ENCODE results near the gene SIX5. TPM values are rescaled to one million over a fixed set of nuclear protein-coding genes. Genes with fewer than 3 reads are reported as not detected.

Gene SIX5
- total RNA-seq, 2 donors from 2014 or later = 0.42 to 0.44 TPM

DNA sequence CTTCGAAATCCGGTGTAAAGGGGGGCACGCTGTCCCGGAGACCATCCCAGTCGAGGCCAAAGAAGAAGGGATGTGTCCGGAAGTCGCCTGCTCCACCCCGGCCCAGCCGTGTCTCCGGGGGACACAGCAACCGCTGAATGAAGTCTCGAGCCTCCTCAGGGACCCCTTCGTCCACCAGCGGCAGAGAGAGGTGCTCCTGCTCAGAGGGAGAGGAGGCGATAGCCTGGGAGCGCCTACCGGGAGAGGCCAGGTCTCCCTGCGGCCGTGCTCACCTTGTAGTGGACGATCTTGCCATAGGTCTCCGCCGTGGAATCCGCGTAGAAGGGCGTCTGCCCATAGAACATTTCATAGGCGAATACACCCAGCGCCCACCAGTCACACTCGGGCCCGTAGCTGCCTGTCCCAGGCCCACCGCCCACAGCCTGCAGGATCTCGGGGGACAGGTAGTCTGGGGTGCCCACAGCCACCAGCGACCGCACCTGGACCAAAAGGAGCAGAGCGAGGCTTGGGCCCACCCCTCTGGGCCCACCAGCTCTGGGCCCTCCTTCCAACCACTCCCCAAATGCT is 8.4 kb upstream of the SIX5 start:
- Mint-ChIP-seq H3K4me3 (no peak overlapping the region), H3K27me3 (peaks cover 23% of the 10 kb centered on the region), H3K36me3 (ENCODE audit: low read depth) (peaks cover 4% of the 10 kb centered on the region), H3K27ac (no peak overlapping the region), H3K4me1 (peaks cover 17% of the 10 kb centered on the region)
- no peak for DNase-seq
- ATAC-seq = no peak
- no peaks in the 10 kb centered on the region for H3K9me3 ChIP-seq (ENCODE audit: control insufficient read depth, low read length, poor library complexity, severe bottlenecking)

DNA sequence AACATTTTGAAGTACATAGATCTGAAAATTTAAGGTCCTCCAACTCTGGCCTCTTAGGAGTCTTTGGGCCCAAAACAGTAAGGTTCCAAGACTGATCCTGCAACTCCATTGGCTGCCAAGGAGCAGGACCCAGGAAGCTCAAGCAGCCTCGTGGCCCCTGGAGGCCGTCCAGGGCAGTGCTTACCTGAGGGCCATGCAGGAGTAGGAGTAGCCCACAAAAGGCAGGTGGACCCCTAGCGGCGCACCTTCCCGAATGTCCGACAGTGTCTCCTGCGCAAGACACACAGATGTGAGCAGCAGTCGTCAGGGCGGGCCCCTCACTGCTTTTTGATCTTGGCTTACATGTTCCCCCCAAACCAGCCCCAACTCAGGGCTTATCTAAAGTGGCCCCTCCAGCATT is 5.7 kb upstream of the SIX5 start:
- H3K9me3 ChIP-seq (ENCODE audit: control insufficient read depth, low read length, poor library complexity, severe bottlenecking) = no peaks in the 10 kb centered on the region
- ATAC-seq = no peak
- Mint-ChIP-seq H3K36me3 (ENCODE audit: low read depth) (peaks cover 2% of the 10 kb centered on the region), H3K27me3 (peaks cover 14% of the 10 kb centered on the region), H3K4me3 (no peak overlapping the region), H3K27ac (no peak overlapping the region), H3K4me1 (peaks cover 18% of the 10 kb centered on the region)
- DNase-seq = no peak

DNA sequence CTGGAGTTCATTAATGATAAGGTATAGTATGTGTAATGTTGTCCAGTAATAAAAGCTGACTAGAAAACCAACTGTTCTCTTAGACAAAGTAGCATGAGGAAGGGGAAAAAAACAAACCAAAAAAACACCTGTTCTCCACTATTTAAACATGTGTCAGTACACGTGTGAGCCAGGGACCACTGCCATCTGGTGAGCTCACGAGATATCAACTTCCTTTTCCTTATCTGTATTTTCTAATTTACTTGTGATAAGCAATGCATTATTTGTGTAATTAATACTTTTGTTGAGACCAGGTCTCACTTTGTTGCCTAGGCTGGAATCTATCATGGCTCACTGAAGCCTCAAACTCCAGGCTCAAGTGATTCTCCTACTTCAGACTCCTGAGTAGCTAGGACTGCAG is 4.3 kb upstream of the SIX5 start:
- no peaks in the 10 kb centered on the region for H3K27me3 Mint-ChIP-seq
- H3K4me1 Mint-ChIP-seq = peaks cover 17% of the 10 kb centered on the region
- H3K9me3 ChIP-seq (ENCODE audit: control insufficient read depth, low read length, poor library complexity, severe bottlenecking) = no peaks in the 10 kb centered on the region
- H3K36me3 Mint-ChIP-seq (ENCODE audit: low read depth) = no peaks in the 10 kb centered on the region
- no peak for DNase-seq
- no peak overlapping the region for H3K4me3 Mint-ChIP-seq
- no peak overlapping the region for H3K27ac Mint-ChIP-seq
- ATAC-seq = no peak

DNA sequence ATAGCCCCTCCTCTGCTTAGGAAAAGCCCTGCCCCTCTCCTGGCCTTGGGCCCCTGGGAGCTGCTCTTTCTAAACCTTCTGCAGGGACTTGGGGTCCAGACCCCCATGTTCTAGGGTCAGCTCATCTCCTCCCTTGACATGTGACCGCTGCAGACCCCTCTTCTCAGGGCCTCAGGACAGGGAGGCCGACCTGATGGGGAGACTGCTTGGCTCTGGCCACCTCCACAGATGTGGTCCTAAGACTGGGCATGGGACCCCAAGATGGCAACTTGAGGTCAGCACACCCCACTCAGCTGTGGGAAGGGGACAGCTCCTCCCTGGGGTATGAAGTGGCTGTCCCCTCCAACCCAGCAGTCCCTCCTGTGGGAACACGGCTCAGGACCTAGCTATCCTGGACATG is 3.9 kb upstream of the SIX5 start:
- DNase-seq (no peak), ATAC-seq (no peak)
- no peaks in the 10 kb centered on the region for H3K9me3 ChIP-seq (ENCODE audit: control insufficient read depth, low read length, poor library complexity, severe bottlenecking)
- Mint-ChIP-seq H3K27me3 (no peaks in the 10 kb centered on the region), H3K4me3 (no peak overlapping the region), H3K36me3 (ENCODE audit: low read depth) (no peaks in the 10 kb centered on the region), H3K4me1 (peaks cover 17% of the 10 kb centered on the region), H3K27ac (no peak overlapping the region)

DNA sequence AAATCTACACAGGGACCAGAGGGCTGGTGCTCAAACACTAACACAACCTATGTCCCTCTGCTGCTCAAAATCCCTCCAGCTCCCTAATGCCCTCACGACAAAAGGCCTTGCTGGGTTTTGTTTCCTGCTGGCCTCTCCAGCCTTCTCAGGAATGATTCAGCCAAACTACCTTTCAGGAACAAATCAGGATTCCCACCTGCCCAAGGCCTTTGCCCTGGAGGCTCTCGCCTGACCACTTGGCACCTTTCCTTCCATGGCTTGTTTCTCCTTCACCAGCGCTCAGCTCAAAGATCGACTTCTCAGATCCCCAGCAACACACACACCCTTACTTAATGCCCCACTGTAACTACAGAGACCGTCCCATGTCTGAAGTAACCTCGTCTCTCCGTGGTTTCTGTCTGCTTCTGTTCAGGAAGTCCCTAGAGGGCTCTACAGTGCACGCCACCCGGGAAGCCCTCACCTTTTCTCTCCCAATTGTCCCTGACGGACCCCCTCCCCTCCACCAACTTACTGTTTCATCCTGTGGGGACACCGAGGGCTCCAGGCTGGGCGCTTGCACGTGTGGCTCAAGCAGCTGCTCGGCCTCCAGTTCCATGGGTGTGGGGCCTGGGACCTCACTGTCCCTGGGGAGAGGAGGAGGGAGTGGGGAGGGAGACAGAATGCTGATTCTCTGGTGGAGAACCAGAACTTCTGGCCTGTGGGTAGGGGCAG is 3.2 kb upstream of the SIX5 start:
- Mint-ChIP-seq H3K27me3 (no peaks in the 10 kb centered on the region), H3K4me3 (no peak overlapping the region), H3K27ac (no peak overlapping the region), H3K4me1 (peaks cover 17% of the 10 kb centered on the region), H3K36me3 (ENCODE audit: low read depth) (no peaks in the 10 kb centered on the region)
- ATAC-seq = no peak
- H3K9me3 ChIP-seq (ENCODE audit: control insufficient read depth, low read length, poor library complexity, severe bottlenecking) = no peaks in the 10 kb centered on the region
- no peak for DNase-seq

DNA sequence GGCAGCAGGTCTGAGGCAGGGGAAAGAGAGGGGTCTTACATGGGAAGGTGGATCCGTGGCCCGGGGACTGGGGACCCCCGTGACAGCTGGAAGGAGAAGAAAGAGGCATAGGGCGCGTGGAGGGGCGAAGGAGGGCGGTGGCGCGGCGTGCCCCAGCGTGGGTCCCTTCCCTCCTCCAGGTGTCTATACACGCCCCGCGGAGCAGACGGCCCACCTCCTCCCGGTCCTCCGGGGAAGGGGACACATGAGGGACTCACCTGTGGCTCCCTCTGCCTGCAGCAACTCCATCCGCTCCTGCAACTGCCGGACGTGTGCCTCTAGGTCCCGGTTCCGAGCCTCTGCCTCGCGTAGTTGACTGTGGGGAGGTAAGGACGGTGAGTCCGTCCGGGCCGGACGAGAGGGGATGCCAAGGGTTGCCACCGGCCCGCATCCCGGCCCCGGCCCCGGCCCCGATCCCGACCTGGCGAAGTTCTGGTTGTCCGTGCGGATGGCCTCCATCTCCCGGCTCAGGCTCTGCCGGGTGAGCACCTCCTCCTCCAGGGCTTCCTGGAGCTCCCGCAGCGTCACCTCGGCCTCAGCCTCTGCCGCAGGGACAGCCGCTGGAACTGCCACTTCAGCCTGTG is 2.4 kb upstream of the SIX5 start:
- H3K4me3 Mint-ChIP-seq = peak overlapping the region; percentile 58
- H3K4me1 Mint-ChIP-seq = peaks cover 17% of the 10 kb centered on the region
- no peaks in the 10 kb centered on the region for H3K9me3 ChIP-seq (ENCODE audit: control insufficient read depth, low read length, poor library complexity, severe bottlenecking)
- no peaks in the 10 kb centered on the region for H3K36me3 Mint-ChIP-seq (ENCODE audit: low read depth)
- no peak for ATAC-seq
- no peaks in the 10 kb centered on the region for H3K27me3 Mint-ChIP-seq
- no peak overlapping the region for H3K27ac Mint-ChIP-seq
- DNase-seq = no peak

DNA sequence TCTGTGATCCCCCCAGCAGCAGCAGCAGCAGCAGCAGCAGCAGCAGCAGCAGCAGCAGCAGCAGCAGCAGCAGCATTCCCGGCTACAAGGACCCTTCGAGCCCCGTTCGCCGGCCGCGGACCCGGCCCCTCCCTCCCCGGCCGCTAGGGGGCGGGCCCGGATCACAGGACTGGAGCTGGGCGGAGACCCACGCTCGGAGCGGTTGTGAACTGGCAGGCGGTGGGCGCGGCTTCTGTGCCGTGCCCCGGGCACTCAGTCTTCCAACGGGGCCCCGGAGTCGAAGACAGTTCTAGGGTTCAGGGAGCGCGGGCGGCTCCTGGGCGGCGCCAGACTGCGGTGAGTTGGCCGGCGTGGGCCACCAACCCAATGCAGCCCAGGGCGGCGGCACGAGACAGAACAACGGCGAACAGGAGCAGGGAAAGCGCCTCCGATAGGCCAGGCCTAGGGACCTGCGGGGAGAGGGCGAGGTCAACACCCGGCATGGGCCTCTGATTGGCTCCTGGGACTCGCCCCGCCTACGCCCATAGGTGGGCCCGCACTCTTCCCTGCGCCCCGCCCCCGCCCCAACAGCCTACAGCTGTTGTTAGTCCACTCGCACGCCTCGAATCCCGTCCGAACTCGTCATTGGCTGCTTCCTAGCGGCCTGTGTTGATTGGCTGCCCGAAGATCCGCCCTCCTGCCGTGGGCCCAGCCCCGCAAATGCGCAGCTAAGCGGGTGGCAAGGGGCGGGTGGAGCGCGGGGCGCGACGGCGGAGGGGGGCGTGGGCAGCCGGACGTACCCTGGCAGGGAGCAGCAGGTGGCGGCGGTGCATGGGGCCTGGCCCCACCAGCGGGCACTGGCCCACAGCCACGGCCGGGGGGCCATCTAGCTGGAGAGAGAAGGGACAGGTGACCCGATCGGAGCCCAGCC is 1.4 kb upstream of the SIX5 start:
- Mint-ChIP-seq H3K4me1 (peaks cover 20% of the 10 kb centered on the region), H3K36me3 (ENCODE audit: low read depth) (no peaks in the 10 kb centered on the region), H3K27me3 (no peaks in the 10 kb centered on the region), H3K4me3 (peak overlapping the region; percentile 90), H3K27ac (no peak overlapping the region)
- DNase-seq (peak; percentile 86 to 93 (median 92)), ATAC-seq (peak; percentile 78)
- H3K9me3 ChIP-seq (ENCODE audit: control insufficient read depth, low read length, poor library complexity, severe bottlenecking) = no peaks in the 10 kb centered on the region

DNA sequence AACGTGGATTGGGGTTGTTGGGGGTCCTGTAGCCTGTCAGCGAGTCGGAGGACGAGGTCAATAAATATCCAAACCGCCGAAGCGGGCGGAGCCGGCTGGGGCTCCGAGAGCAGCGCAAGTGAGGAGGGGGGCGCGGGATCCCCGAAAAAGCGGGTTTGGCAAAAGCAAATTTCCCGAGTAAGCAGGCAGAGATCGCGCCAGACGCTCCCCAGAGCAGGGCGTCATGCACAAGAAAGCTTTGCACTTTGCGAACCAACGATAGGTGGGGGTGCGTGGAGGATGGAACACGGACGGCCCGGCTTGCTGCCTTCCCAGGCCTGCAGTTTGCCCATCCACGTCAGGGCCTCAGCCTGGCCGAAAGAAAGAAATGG is 754 bp upstream of the SIX5 start:
- H3K9me3 ChIP-seq (ENCODE audit: control insufficient read depth, low read length, poor library complexity, severe bottlenecking) = no peaks in the 10 kb centered on the region
- ATAC-seq (peak; percentile 59), DNase-seq (peak; percentile 38 to 54 (median 45))
- H3K27me3 Mint-ChIP-seq = peaks cover 3% of the 10 kb centered on the region
- H3K36me3 Mint-ChIP-seq (ENCODE audit: low read depth) = no peaks in the 10 kb centered on the region
- H3K4me3 Mint-ChIP-seq = peak overlapping the region; percentile 90
- H3K4me1 Mint-ChIP-seq = peaks cover 20% of the 10 kb centered on the region
- peak overlapping the region; percentile 82 for H3K27ac Mint-ChIP-seq

DNA sequence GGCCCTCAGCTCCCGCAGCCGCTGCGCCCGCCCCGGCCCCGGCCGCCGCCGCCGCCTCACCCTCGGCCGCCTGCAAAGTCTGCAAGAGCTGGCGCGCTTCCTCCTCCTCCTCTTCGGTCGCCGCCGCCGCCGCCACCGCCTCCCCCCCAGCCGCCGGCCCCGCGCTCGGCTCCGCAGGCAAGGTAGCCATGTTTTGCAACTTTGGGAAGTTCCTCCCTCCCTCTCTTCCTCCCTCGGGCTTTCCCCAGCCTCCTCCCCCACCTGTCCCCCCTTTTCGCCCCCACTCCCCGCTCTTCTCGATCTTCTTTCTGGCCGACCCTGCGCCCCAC is 433 bp downstream of the SIX5 start:
- Mint-ChIP-seq H3K4me1 (peaks cover 20% of the 10 kb centered on the region), H3K4me3 (peak overlapping the region; percentile 90), H3K36me3 (ENCODE audit: low read depth) (no peaks in the 10 kb centered on the region), H3K27ac (no peak overlapping the region), H3K27me3 (peaks cover 6% of the 10 kb centered on the region)
- H3K9me3 ChIP-seq (ENCODE audit: control insufficient read depth, low read length, poor library complexity, severe bottlenecking) = no peaks in the 10 kb centered on the region
- no peak for ATAC-seq
- peak in 2 of 3 donors; percentile 38 to 44 for DNase-seq

DNA sequence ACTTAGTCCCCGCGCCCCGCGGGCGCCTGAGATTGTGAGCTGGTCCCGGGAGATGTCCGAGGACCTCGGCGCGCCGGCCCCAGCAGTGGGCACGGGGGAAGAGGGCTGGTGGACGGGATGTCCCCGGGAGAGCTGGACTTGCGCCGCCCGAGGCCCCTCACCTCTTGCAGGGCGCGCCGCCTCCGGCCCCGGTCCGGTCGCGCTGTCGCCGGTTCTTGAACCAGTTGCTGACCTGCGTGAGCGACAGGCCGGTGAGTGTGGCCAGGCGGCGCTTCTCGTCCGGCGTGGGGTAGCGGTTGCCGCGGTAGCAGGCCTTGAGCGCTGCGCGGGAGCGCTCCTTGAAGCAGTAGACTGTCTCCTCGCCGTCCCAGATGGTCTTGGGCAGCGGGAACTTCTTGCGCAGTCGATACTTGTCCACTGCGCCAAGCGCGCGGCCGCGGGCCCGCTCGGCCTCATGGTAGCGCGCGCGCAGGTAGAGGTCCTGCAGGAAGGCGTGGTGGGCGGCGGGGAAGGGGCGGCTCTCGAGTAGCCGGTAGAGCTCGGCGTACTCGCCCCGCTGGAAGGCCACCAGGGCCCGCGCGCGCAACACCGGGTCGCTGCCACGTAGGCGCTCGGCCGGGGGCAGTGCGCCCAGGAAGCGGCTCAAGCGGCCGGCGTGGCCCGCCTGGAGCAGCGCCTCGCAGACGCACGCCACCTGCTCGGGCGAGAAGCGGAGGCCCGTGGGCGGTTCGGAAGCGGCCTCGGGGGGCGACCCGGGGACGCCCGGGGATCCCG is 984 bp downstream of the SIX5 start:
- DNase-seq (no peak), ATAC-seq (no peak)
- H3K27ac Mint-ChIP-seq = no peak overlapping the region
- H3K4me3 Mint-ChIP-seq = peak overlapping the region; percentile 80
- H3K27me3 Mint-ChIP-seq = peaks cover 6% of the 10 kb centered on the region
- H3K36me3 Mint-ChIP-seq (ENCODE audit: low read depth) = no peaks in the 10 kb centered on the region
- H3K4me1 Mint-ChIP-seq = peaks cover 20% of the 10 kb centered on the region
- no peaks in the 10 kb centered on the region for H3K9me3 ChIP-seq (ENCODE audit: control insufficient read depth, low read length, poor library complexity, severe bottlenecking)

DNA sequence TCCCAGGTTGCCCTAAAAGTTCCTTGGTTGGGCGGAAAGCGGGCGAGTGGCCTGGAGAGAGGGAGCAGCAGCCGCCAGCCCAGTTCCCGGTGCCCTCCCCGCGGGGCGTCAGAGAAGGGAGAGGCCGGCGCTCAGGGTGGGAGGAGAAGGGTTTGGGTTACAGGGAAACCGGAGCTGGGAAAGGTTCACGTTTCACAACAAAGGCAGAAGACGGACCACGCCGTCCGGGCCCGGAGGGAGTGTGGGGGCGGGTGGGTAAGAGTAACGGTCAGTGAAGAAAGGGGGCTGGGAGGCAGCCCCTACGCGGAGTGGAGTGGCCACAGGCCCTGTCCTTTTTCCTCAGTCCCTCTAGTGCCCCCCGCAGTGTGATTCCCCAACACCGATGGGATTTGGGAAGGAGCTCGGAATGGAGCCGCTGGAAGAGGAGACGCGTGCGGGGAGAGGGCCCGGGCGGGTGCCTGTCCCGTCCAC is 1.6 kb downstream of the SIX5 start:
- peaks cover 20% of the 10 kb centered on the region for H3K4me1 Mint-ChIP-seq
- peak overlapping the region; percentile 68 for H3K4me3 Mint-ChIP-seq
- no peaks in the 10 kb centered on the region for H3K9me3 ChIP-seq (ENCODE audit: control insufficient read depth, low read length, poor library complexity, severe bottlenecking)
- DNase-seq (no peak), ATAC-seq (no peak)
- peaks cover 6% of the 10 kb centered on the region for H3K27me3 Mint-ChIP-seq
- H3K27ac Mint-ChIP-seq = no peak overlapping the region
- no peaks in the 10 kb centered on the region for H3K36me3 Mint-ChIP-seq (ENCODE audit: low read depth)

DNA sequence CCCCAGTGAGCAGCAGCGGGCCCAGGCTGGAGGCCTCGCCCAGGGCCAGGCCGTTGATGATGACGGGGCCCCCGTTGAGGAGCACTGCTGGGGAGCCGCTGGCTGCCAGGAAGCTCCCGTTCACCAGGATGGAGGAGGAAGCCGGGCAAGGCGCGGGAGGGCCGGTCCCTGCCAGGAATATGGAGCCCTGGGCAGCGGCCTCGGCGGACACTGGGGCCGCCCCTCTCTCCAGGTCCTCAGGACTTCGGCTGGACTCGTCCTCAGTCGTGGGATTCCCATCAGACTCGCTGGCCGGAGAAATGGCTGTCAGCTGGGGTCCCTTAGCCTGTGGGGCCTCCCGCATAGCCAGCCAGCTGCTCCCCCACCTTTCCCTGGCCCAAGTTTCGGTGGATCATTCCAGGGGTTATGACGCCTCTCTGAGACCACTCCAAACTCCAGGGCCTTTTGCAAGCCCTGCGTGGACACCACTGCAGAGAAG is 2.1 kb downstream of the SIX5 start:
- H3K9me3 ChIP-seq (ENCODE audit: control insufficient read depth, low read length, poor library complexity, severe bottlenecking) = no peaks in the 10 kb centered on the region
- no peak overlapping the region for H3K27ac Mint-ChIP-seq
- ATAC-seq (no peak), DNase-seq (no peak)
- peaks cover 6% of the 10 kb centered on the region for H3K27me3 Mint-ChIP-seq
- H3K36me3 Mint-ChIP-seq (ENCODE audit: low read depth) = no peaks in the 10 kb centered on the region
- peak overlapping the region; percentile 68 for H3K4me3 Mint-ChIP-seq
- peaks cover 16% of the 10 kb centered on the region for H3K4me1 Mint-ChIP-seq

Data from T-helper 17 cell (primary cell).